Retinal pigment epithelial cell (primary cell): Measurements from ENCODE around the gene BNIP5.

Experiments
- DNase-seq: peaks from one replicate; pipeline ENCODE4 v3.0.0-alpha.2; 2010; ENCODE audit warnings: low read depth
- H3K4me3 ChIP-seq: 2 replicates; pipeline ENCODE4 v1.5.1; 2011; ENCODE audit warnings: mild to moderate bottlenecking, low read length, control low read depth, moderate library complexity
- TF ChIP-seq, protein P1 (sequence below): conservative IDR thresholded peaks from 2 replicates; pipeline ENCODE4 v1.5.1; 2011; ENCODE audit warnings: low read depth, low read length, control low read depth, inconsistent platforms

Gene BNIP5

DNA sequence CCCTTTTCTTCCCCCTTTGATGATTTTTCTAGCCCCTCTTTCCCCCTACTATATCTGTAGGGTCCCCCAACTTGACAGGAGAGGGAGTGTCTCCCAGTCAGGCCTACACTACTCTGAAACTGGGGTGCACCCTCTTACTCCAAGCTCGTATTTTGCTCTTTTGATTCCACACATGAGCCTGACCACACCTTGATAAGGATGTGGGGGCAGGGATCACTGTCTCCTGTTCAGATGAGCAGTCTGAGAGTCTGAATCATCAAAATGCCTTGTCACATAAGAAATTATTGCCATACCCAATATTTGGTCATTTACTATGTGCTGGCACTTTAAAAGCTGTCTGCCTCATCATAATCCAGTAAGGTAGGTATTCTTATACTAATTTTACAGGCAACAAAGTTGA is 50.9 kb downstream of the BNIP5 start:
- TF ChIP-seq, protein P1, sequence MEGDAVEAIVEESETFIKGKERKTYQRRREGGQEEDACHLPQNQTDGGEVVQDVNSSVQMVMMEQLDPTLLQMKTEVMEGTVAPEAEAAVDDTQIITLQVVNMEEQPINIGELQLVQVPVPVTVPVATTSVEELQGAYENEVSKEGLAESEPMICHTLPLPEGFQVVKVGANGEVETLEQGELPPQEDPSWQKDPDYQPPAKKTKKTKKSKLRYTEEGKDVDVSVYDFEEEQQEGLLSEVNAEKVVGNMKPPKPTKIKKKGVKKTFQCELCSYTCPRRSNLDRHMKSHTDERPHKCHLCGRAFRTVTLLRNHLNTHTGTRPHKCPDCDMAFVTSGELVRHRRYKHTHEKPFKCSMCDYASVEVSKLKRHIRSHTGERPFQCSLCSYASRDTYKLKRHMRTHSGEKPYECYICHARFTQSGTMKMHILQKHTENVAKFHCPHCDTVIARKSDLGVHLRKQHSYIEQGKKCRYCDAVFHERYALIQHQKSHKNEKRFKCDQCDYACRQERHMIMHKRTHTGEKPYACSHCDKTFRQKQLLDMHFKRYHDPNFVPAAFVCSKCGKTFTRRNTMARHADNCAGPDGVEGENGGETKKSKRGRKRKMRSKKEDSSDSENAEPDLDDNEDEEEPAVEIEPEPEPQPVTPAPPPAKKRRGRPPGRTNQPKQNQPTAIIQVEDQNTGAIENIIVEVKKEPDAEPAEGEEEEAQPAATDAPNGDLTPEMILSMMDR = no peak
- H3K4me3 ChIP-seq = no peak overlapping the region
- DNase-seq = no peak

DNA sequence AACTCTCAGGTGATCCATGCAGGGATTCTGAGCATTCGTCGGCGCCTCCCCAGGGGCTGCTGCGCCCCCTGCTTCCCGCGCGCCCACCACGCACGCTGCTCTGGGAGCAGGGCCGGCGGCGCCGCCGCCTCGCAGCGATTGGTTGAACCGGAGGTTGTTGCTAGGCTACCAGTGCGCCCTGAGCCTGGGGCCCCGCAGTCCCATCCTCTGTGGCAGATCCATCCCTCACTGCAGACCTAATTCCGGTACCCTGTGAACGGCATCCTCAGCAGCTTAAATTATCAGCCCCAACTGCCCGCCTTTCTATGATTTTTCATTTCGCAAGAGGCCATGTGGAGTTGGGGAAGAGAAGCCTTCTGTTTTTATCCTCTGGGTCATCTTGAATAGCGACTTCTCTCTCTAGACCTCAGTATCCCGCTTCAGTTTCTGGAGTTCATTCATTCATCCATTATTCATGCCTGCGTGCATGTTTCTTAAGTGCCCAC is 51.5 kb downstream of the BNIP5 start:
- TF ChIP-seq, protein P1 = no peak
- DNase-seq = no peak
- H3K4me3 ChIP-seq = no peak overlapping the region

- no peak for DNase-seq
- TF ChIP-seq, protein P1 = no peak
- H3K4me3 ChIP-seq = no peak overlapping the region
These were observed 52.3 kb downstream of the BNIP5 start for GRCh38 chr6:36284359-36284758.

DNA sequence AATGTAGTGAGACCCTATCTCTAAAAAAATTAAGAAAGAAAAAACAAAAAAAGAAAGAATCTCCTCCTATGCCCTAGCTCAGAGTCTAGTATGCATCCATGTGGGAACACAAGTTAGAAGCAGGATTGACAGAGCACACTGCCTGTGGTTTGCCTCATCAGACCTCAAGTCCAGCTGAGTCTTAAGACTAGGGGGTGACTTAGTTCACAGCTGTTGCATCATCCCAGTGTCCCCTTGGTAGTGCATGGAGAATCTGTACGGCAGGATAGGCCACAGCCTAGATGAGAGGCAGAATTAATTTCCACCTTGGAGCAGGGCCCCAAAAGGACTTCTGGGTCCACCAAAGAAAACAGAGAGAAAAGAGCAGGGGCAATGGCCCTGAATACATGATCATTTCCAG is 53.1 kb downstream of the BNIP5 start:
- TF ChIP-seq, protein P1 = no peak
- DNase-seq = no peak
- H3K4me3 ChIP-seq = no peak overlapping the region

GRCh38 chr6:36280983-36281382 is 55.7 kb downstream of the BNIP5 start:
- TF ChIP-seq, protein P1 = no peak
- no peak overlapping the region for H3K4me3 ChIP-seq
- DNase-seq = no peak

DNA sequence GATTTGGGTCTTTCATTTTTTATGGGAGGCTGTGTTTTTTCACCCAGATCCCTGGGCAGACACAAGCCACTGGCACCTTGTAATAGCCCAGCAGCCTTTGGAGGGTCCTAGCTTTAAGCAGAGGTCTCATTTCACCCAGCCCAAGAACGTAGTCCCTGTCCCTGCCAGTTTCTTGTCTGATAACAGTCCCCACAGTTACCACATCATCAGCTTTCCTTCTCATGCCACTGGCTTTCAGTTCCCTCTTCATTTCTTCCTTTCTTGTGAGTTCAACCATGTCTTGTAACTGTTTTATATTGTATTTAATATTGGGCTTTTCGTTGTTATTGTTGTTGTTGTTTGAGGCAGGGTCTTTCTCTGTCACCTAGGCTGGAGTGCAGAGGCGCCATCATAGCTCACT is 56.2 kb downstream of the BNIP5 start:
- H3K4me3 ChIP-seq = no peak overlapping the region

DNA sequence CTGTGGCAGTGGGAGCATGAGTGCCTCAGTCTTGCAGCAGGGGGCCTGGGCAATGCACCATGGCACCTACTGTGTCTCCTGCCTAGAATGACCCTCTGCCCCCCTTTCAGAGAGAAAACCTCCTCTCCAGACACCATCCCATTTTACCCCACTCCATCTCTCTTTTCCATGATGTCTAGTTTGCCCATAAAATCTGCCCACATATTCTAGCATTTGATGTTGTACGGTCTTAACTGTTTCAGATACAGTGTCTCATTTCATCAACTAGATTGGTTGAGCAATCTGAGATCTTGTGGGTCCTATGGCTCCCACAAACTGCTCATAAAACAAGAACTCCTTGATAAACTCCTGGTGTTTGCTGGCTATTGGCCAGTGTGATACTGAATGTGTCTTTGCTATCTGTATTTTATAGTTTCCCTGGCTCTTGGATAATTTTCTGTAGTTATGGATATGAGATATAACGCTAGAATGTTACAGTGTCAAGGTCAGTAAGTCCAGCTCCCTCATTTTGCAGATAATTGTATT is 58.7 kb downstream of the BNIP5 start:
- no peak for DNase-seq
- no peak overlapping the region for H3K4me3 ChIP-seq
- TF ChIP-seq, protein P1 = no peak

More for the DNA sequence above, 56.2 kb downstream of the BNIP5 start:
- TF ChIP-seq, protein P1 = no peak
- DNase-seq = no peak
